Fibroblast of upper back skin (primary cell): Measurements from ENCODE around the gene IL2RA.
"Not testable (repeated sequence)": the region's sequence is repeated elsewhere in the genome, so short reads cannot be mapped to it uniquely, and the experiment has no call there.

Source experiments
- DNase-seq: peaks from one replicate; pipeline ENCODE4 v3.0.0-alpha.2; 2013

IL2RA gene

GRCh38 chr10:6056411-6057135 is 5.6 kb downstream of the IL2RA start:
- DNase-seq = no peak

GRCh38 chr10:6055929-6056328 is 6.2 kb downstream of the IL2RA start:
- no peak for DNase-seq

- no peak for DNase-seq
These were observed 7.3 kb downstream of the IL2RA start for GRCh38 chr10:6054884-6055283.

- no peak for DNase-seq
These were observed 8.1 kb downstream of the IL2RA start for GRCh38 chr10:6053816-6054631.

- DNase-seq = no peak
These were observed 8.9 kb downstream of the IL2RA start for GRCh38 chr10:6053303-6053702.

GRCh38 chr10:6052247-6053221 is 9.6 kb downstream of the IL2RA start:
- no peak for DNase-seq

- DNase-seq = peak; percentile 22
These were observed 11.2 kb downstream of the IL2RA start for GRCh38 chr10:6050801-6051445.

GRCh38 chr10:6049031-6049400 is 13.2 kb downstream of the IL2RA start:
- DNase-seq = no peak

GRCh38 chr10:6048281-6049030 is 13.7 kb downstream of the IL2RA start:
- no peak for DNase-seq

- no peak for DNase-seq
These were observed 14.3 kb downstream of the IL2RA start for GRCh38 chr10:6047847-6048246.

GRCh38 chr10:6046773-6047611 is 15.2 kb downstream of the IL2RA start:
- no peak for DNase-seq

GRCh38 chr10:6045878-6046772 is 16.0 kb downstream of the IL2RA start:
- no peak for DNase-seq

GRCh38 chr10:6045314-6045848 is 16.8 kb downstream of the IL2RA start:
- no peak for DNase-seq

- DNase-seq = no peak
These were observed 17.3 kb downstream of the IL2RA start for GRCh38 chr10:6044751-6045313.

GRCh38 chr10:6044060-6044459 is 18.1 kb downstream of the IL2RA start:
- no peak for DNase-seq

- not testable (repeated sequence) for DNase-seq
These were observed 18.8 kb downstream of the IL2RA start for GRCh38 chr10:6043377-6043776.

- no peak for DNase-seq
These were observed 22.0 kb downstream of the IL2RA start for GRCh38 chr10:6040205-6040604.

GRCh38 chr10:6039711-6040110 is 22.5 kb downstream of the IL2RA start:
- DNase-seq = no peak

- no peak for DNase-seq
These were observed 24.0 kb downstream of the IL2RA start for GRCh38 chr10:6038071-6038631.
